Measurements from ENCODE around the gene LNX1.

DNA sequence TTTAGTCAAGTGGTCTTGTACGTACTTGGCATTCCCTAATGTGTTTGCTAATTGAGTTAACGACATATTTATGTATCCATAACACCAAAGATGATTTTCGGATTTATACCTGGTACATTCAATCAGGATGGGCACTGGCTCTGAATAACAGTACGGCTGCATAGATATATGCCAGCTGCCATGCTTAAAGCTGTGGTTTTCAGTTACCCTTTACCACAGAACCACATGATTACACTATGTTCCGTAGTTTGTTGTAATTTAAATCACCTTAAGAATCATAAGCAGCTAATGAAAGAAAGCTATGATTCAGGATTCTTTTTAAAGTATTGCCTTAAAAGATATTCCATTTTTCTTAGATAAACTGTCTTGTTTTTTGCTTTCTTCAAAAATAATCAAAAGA, 160.2 kb downstream of the LNX1 start:
- TF ChIP-seq, protein P1, sequence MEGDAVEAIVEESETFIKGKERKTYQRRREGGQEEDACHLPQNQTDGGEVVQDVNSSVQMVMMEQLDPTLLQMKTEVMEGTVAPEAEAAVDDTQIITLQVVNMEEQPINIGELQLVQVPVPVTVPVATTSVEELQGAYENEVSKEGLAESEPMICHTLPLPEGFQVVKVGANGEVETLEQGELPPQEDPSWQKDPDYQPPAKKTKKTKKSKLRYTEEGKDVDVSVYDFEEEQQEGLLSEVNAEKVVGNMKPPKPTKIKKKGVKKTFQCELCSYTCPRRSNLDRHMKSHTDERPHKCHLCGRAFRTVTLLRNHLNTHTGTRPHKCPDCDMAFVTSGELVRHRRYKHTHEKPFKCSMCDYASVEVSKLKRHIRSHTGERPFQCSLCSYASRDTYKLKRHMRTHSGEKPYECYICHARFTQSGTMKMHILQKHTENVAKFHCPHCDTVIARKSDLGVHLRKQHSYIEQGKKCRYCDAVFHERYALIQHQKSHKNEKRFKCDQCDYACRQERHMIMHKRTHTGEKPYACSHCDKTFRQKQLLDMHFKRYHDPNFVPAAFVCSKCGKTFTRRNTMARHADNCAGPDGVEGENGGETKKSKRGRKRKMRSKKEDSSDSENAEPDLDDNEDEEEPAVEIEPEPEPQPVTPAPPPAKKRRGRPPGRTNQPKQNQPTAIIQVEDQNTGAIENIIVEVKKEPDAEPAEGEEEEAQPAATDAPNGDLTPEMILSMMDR (IDR thresholded peaks at IDR 0.05; ENCODE audit: insufficient read depth, low read length) = no peak
- peak; percentile 31; the same call in 1 of the 2 replicates for TF ChIP-seq POLR2AphosphoS5 (IDR thresholded peaks at IDR 0.05; ENCODE audit: low read depth)

Measured in HL-60 (cell line).